Kidney tubule cell (primary cell): ENCODE data around the gene MACROD1.
"Not testable (repeated sequence)": the region's sequence is repeated elsewhere in the genome, so short reads cannot be mapped to it uniquely, and the experiment has no call there.

ENCODE experiments used
- DNase-seq: peaks from one replicate; pipeline ENCODE4 v3.0.0-alpha.2; 2018; ENCODE audit warnings: low spot score

Gene MACROD1

DNA sequence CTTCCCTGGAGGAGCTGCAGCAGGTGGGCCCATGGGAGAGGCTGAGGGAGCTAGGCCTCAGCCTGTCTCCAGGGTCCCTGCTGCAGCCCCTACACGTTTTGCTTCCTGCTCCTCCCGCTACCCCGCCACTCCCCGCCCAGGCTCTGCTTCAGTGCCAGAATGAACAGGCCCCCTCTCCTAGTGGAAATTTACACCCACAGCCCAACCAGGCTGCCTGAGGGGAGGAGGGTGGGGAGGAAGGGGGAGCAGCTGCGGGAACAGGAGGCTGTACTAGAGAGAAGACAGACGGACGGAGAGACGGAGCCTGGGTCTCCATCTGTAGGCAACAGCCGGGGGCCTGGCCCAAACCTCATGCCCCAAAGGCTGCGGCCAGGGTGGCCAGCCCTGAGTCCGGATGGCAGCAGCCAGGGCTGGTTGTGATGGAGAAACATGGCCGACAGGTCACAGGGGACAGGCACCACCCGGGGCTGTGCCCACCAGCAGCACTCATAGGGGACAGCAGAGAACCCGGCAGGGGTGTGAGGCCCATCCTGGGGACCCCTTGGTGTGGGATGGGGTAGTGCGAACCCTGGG, 109.6 kb downstream of the MACROD1 start:
- no peak for DNase-seq

- DNase-seq, result no peak
These were observed 110.8 kb downstream of the MACROD1 start for GRCh38 chr11:64055077-64055476.

DNA sequence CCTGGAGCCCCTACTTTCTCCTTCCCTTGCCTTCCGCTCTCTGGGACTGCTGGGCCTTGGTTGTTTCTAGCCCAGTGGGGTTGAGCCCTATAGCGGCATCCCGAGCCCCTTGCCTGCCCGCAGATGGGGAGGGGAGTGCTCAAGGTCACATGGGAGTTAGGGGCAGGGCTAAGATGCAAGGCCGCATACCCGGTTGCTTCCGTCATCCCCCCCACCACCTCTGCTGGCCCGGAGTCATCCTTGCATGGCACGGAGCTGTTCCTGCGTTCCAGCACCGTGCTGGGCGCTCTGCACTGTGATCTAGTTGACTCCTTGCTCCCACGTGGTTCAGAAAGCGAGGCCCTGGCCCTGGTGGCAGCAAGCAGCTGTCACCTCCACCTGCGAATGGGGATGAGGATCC, 112.2 kb downstream of the MACROD1 start:
- DNase-seq, result peak; percentile 30

DNA sequence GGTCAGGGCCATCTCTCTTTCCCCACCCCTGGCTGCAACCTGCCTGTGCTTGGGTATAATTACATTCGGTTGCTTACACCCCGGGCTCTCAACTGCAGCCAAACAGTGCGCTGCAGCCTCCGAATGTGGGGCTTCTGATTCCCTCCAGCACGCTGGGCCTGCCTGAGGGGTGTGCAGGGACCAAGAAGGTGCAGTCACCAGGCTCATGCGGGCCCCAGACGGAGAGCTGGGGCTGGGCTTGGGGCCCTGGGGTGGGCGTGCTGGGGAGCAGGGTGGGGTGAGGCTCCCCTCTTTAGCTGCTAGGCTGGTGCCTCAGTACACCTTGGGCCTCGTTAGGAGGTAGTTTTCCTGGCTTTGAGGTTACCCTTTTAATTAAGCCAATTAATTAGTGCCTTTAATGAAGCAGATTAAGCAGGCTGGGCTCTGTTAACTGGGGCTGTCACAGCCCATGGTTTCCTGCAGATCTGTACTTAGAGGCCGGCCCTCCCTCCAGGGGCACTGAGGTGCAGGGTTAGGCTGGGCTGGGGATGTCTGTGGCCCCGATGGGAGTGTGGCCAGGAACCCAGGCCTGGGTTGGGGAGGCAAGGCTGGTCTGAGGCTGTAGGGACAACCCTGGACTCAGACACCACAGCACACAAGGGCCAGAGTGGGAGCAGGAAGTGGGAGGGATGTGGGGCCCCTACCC, 112.8 kb downstream of the MACROD1 start:
- no peak for DNase-seq

DNA sequence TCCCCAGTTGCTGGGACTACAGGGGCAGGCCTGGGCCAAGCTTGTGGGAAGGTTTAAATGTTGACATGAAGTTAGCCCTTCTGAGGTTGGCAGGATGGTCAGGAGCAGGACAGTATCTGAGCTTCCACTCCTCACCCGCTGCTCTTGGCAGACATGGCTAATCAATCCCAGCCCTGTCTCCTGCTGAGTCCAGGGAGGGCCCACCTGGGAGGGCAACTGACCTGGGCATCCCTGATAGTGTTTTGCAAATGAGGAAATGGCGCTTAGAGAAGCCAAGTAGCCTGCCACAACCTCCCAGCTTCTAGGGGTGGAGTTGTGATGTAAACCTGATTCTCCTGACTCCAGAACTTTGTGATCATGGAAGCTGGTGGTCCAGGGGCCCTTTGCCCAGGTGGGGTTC, 113.5 kb downstream of the MACROD1 start:
- DNase-seq, result no peak

- no peak for DNase-seq
These were observed 114.6 kb downstream of the MACROD1 start for GRCh38 chr11:64051297-64051696.

GRCh38 chr11:64049509-64049908, 116.4 kb downstream of the MACROD1 start:
- no peak for DNase-seq

- DNase-seq, result no peak
These were observed 117.7 kb downstream of the MACROD1 start for GRCh38 chr11:64048042-64048854.

DNA sequence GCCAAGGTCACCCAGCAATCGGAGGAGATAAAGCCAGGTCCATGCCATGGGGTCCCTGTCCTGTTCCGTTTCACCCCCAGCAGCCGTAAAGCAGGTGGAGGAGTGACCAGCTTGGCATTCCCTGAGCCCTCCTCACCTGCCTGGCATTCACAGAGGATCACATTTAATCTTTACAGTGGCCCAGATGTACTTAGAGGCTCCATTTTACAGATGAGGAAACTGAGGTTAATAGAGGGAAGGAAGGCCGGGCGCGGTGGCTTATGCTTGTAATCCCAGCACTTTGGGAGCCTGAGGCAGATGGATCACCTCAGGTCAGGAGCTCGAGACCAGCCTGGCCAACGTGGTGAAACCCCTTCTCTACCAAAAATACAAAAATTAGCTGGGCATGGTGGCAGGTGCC, 118.5 kb downstream of the MACROD1 start:
- not testable (repeated sequence) for DNase-seq

DNA sequence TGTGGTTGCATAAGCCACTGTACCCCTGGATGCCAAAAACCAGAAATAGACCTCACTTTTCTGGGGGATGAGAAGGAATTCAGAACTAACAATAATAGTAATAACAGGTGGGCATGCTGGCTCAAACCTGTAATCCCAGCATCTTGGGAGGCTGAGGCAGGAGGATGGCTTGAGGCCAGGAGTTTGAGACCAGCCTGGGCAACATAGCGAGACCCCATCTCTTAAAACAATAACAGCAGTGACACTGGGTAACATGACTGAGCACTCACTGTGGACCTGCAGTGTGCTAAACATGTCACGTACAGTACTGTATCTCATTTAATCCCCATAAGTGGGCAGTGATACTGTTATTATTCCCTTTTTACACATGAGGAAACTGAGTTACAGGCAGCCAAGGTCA, 120.2 kb downstream of the MACROD1 start:
- no peak for DNase-seq

GRCh38 chr11:64044730-64045393, 121.1 kb downstream of the MACROD1 start:
- DNase-seq, result no peak

DNA sequence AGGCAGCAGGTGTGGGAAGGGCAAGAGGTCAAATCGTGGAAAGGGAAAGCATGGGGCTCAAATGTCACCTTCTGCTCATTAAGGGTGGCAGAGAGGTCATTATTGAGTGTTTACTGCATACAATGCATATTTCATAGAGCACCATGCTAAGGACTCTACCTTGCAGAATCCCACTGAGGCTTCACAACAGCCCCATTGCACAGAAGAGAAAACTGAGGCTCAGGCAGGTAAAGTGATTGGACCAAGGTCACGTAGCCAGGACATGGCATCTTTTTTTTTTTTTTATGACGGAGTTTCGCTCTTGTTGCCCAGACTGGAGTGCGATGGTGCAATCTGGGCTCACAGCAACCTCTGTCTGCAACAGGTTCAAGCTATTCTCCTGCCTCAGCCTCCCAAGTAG, 122.4 kb downstream of the MACROD1 start:
- DNase-seq, result no peak

DNA sequence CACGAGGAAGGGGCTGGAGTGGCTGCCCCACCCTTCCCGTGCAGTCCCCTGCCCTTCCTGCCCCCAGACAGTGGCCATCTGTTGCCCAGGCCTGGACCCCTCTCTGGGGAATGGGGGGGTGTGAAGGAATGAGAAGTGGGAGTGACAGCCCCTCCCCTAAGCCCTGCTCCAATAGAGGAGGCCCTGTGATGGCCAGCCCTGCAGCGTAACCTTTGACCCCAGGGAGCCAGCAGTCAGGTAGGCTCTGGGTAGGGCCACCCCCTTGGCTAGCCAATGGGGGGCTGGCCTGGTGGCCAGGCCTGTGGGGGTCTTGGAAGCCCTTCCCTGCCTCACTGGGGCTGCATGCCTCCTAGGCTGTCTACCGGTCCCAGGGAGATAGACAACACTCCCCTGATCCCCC, 123.6 kb downstream of the MACROD1 start:
- no peak for DNase-seq

- DNase-seq, result no peak
These were observed 124.1 kb downstream of the MACROD1 start for GRCh38 chr11:64041846-64042245.

DNA sequence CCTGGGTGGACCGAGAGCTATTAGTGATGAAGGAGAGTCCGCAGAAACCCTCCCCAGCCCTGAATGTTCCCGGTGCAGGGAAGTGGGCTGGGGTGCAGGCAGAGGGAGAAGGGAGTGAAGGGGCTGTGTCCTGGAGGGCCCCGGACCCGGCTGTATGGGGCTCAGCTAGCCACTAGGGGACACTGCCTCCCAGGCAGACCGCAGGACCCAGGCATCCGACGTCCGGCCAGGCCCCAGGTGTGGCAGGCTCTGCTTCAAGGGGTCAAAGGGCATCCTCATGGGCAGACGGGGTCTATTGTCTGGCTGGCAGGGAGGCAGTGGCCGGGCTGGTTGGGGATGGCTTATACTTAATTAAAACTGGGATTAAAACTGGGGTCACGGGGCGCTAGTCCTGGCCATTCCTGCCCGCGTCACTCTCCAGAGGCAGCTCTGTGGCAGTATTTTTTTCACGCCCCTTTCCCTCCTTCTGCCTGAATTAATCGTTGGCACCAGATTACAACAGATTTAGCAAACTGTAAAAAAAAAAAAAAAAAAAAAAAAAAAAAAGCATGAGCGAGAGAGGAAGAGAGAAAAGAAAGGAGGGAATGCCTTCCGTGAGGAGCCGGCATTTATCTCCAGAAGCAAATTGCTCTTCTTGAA, 125.1 kb downstream of the MACROD1 start:
- DNase-seq, result no peak

GRCh38 chr11:64039012-64039665, 126.8 kb downstream of the MACROD1 start:
- no peak for DNase-seq

DNA sequence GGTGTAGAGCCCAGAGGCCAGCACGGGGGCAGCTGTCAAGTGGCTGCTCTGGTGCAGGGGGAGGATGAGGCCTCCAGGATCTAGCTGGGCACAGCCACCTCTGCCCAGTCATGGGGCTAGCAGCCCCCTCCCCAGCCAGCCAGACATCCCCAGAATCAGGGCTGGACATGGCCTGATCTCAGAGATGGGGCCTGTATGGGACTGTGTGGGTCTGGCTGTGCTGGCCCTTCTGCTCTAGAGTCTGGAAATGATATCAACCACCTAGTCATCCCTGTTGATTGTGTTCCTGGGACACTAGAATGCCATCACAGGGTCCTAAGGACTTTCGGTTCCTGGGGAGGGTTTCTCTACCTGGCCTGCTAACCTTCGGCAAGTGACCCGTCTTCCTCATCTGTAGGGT, 127.4 kb downstream of the MACROD1 start:
- no peak for DNase-seq

- DNase-seq, result no peak
These were observed 128.8 kb downstream of the MACROD1 start for GRCh38 chr11:64037027-64037634.

GRCh38 chr11:64036087-64037026, 129.6 kb downstream of the MACROD1 start:
- DNase-seq, result peak; percentile 22

- no peak for DNase-seq
These were observed 130.3 kb downstream of the MACROD1 start, which contains the start of gene FLRT1 for GRCh38 chr11:64035576-64035975. Gene FLRT1 (plus strand): TSS chr11:64035931. CDS start chr11:64116268, 80,337 bp downstream.
